ENCODE measurements around the gene COX10.

DNA sequence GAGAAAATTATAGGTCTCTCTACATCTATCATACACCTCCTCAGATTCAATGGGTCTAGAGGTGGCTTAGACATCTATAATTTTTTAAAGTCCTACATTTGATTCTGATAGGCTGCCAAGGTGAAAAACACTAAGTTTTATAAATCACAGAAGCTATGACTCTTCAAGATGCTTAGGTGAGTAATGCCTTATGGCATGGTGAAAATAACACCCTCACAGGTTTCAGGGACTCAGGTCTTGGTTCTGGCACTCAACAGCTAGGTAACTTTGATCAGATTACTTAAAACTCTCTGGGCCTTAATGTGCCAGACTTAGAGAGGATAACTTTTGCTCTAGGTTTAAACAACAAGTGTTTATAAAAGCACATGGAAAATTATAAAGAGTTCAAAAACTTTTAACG, 2.0 kb upstream of the COX10 start:
- TF ChIP-seq, protein P1, sequence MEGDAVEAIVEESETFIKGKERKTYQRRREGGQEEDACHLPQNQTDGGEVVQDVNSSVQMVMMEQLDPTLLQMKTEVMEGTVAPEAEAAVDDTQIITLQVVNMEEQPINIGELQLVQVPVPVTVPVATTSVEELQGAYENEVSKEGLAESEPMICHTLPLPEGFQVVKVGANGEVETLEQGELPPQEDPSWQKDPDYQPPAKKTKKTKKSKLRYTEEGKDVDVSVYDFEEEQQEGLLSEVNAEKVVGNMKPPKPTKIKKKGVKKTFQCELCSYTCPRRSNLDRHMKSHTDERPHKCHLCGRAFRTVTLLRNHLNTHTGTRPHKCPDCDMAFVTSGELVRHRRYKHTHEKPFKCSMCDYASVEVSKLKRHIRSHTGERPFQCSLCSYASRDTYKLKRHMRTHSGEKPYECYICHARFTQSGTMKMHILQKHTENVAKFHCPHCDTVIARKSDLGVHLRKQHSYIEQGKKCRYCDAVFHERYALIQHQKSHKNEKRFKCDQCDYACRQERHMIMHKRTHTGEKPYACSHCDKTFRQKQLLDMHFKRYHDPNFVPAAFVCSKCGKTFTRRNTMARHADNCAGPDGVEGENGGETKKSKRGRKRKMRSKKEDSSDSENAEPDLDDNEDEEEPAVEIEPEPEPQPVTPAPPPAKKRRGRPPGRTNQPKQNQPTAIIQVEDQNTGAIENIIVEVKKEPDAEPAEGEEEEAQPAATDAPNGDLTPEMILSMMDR (conservative IDR thresholded peaks at IDR 0.05; ENCODE audit: low read depth, low read length) = no peak
- TF ChIP-seq EZH2 (IDR thresholded peaks at IDR 0.05; ENCODE audit: borderline replicate concordance, low read depth, low read length, poor library complexity, severe bottlenecking) = no peak
